Epithelial cell of proximal tubule (primary cell): ENCODE measurements around the gene GC. TPM values are rescaled to one million over a fixed set of nuclear protein-coding genes. Genes with fewer than 3 reads are reported as not detected.
"Not testable (repeated sequence)": the region's sequence is repeated elsewhere in the genome, so short reads cannot be mapped to it uniquely, and the experiment has no call there.

Experiments used
- DNase-seq: peaks from one replicate; pipeline ENCODE4 v3.0.0-alpha.2; 2011; ENCODE audit warnings: low read depth
- H3K4me3 ChIP-seq: 2 replicates; pipeline ENCODE4 v1.5.1; 2011; ENCODE audit warnings: low read depth, mild to moderate bottlenecking, low read length
- CTCF ChIP-seq: conservative IDR thresholded peaks from 2 replicates; pipeline ENCODE4 v1.5.1; 2012; ENCODE audit warnings: low read depth, mild to moderate bottlenecking, low read length
- total RNA-seq: library from RNA; depleted of rRNA; stranded (reverse); fragments of >200 nt; gene quantifications from 2 replicates; pipeline ENCODE4 v1.2.3, GENCODE V29; 2015

The GC gene
- total RNA-seq, 1 donor from 2014 or later: not detected

DNA sequence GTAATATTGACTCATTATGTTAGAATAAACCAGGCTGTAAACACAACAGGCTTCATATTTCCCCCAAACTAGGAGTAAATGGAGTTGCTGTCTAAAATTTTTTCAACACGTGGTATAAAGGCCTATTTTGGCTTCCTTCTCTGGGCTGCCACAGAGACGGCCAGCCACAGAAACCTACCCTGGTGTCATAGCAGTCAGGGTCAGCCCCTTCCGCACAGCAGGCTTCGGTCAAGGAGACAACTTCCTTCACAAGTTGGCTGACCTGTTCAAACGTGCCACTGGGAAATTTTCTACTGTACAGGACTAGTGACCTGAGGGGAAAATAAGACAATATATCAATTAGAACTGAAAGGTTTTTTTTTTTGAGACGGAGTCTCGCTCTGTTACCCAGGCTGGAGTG lies 15.8 kb downstream of the GC start:
- TF ChIP-seq CTCF: no peak
- no peak for DNase-seq

GRCh38 chr4:71765821-71766383 lies 18.0 kb downstream of the GC start:
- no peak for DNase-seq
- H3K4me3 ChIP-seq: no peak overlapping the region
- TF ChIP-seq CTCF: no peak

More for the DNA sequence above, 15.8 kb downstream of the GC start:
- no peak overlapping the region for H3K4me3 ChIP-seq

- H3K4me3 ChIP-seq: no peak overlapping the region
- TF ChIP-seq CTCF: no peak
- DNase-seq: peak; percentile 69
These were observed 18.5 kb downstream of the GC start for GRCh38 chr4:71765350-71765749.

GRCh38 chr4:71752383-71753042 lies 31.4 kb downstream of the GC start:
- no peak overlapping the region for H3K4me3 ChIP-seq
- TF ChIP-seq CTCF: no peak
- DNase-seq: no peak

GRCh38 chr4:71749008-71749594 lies 34.8 kb downstream of the GC start:
- no peak overlapping the region for H3K4me3 ChIP-seq
- DNase-seq: no peak
- no peak for TF ChIP-seq CTCF

- no peak overlapping the region for H3K4me3 ChIP-seq
- DNase-seq: no peak
- no peak for TF ChIP-seq CTCF
These were observed 37.5 kb downstream of the GC start for GRCh38 chr4:71746379-71746778.

DNA sequence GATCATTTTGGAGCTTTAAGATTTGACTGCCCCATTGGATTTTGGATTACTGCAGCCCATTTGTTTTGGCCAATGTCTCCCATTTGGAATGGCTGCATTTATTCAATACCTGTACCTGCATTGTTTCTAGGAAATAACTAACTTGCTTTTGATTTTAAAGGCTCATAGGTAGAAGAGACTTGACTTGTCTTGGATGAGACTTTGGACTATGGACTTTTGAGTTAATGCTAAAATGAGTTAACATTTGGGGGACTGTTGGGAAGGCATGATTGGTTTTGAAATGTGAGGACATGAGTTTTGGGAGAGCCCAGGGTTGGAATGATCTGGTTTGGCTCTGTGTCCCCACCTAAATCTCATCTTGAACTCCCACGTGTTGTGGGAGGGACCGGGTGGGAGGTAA lies 45.1 kb downstream of the GC start:
- H3K4me3 ChIP-seq, DNase-seq: not testable (repeated sequence)
